DMS 273 (cell line): Measurements from ENCODE around the gene SLC16A1.
"Not testable (repeated sequence)": the region's sequence is repeated elsewhere in the genome, so short reads cannot be mapped to it uniquely, and the experiment has no call there.

ENCODE experiments used
- DNase-seq: peaks from one replicate; lab custom pipeline; 2025; ENCODE audit not compliant: unreplicated experiment; lab: John Stamatoyannopoulos, UW

Gene SLC16A1, protein sequence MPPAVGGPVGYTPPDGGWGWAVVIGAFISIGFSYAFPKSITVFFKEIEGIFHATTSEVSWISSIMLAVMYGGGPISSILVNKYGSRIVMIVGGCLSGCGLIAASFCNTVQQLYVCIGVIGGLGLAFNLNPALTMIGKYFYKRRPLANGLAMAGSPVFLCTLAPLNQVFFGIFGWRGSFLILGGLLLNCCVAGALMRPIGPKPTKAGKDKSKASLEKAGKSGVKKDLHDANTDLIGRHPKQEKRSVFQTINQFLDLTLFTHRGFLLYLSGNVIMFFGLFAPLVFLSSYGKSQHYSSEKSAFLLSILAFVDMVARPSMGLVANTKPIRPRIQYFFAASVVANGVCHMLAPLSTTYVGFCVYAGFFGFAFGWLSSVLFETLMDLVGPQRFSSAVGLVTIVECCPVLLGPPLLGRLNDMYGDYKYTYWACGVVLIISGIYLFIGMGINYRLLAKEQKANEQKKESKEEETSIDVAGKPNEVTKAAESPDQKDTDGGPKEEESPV

GRCh38 chr1:112955773-112956543 lies at the start of gene SLC16A1:
SLC16A1 (minus strand) TSS chr1:112956196; CDS start chr1:112929308, 26,888 bp downstream.
- DNase-seq: peak; percentile 98

DNA sequence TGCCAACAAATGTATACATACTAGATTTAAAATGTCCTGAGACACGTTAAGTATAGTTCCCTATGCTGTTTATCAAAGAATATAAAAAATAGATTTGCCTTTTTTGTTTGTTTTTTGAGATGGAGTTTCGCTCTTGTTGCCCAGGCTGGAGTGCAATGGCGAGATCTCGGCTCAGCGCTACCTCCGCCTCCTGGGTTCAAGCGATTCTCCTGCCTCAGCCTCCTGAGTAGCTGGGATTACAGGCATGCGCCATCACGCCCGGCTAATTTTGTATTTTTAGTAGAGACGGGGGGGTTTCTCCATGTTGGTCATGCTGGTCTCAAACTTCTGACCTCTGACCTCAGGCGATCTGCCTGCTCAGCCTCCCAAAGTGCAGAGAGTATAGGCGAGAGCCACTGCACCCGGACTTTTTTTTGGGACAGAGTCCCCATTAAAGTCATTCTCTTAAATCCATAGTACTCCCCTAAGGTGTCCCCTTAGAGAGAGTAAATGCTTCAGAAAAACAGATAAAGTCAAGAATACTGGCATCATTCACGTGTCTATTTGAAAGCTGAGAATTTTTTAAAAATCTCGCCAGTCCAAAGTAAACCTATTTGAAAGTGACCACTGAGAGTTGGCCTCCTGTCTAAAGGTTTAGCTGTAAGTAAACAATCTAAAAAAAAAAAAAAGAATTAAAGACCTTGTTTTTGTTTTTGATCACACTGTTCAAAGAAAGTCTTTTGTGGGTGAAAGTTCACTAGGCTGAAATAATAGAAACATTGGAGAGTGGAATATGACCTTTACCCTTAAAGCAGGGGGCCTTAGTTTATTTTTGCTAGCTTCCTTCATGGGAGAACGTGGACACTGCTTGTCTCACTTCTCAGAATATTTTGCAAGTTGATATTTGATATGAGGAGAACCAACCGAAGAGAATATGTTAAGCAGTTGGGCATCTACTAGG lies 48.0 kb upstream of the SLC16A1 start:
- DNase-seq: no peak

DNA sequence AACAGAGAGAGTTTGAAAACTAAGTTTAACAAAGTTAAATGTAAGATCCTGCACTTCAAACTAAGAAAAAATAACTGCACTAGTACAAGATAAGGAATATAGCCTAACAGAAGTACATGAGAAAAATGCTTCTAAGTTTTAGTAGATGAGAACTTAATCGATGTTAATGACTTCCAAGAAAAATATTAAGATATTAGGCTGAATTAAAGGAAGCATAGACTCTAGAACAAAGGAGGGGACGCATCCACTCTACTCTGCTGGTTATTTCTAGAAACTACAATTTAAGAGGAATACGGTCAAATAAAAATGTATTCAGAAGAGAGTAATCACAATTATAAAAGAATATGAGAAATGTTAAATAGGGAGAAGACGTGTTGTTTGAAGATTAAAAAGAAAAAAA lies 46.3 kb upstream of the SLC16A1 start:
- no peak for DNase-seq

DNA sequence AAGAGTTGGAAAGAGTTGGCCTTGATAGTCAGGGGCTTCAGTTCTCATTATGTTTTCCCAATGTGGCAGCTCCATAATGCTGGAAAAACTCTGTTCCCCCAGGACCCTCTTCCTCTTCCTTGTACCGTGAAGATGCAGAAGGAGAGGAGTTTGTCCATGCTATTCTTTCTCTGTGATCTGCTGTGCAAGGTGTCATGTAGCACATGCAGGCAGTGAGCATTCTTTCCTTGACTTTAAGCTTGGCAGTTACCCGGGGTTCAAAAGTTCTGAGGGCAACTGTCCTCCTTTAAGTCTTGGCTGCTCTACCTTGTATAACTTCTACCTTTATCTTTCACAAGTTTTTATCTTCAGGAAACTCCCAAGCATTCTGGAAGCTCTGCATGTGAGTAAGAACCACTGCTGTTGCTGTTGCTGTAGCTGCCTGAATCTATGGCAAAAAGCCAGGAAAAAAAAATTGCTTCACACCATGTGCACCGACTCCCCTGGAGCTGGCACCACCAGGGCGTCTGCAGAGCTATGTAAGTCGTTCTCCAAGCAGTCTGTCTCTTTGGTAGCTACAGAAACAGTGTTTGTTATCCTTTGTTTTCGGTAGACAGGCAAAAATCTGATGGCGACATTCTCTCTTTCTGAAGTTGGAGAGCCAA lies 42.7 kb upstream of the SLC16A1 start:
- peak; percentile 80 for DNase-seq

GRCh38 chr1:112997781-112998180 lies 41.8 kb upstream of the SLC16A1 start:
- no peak for DNase-seq

- DNase-seq: no peak
Measured at GRCh38 chr1:112995890-112996289, 39.9 kb upstream of the SLC16A1 start.

GRCh38 chr1:112995021-112995420 lies 39.0 kb upstream of the SLC16A1 start:
- not testable (repeated sequence) for DNase-seq

DNA sequence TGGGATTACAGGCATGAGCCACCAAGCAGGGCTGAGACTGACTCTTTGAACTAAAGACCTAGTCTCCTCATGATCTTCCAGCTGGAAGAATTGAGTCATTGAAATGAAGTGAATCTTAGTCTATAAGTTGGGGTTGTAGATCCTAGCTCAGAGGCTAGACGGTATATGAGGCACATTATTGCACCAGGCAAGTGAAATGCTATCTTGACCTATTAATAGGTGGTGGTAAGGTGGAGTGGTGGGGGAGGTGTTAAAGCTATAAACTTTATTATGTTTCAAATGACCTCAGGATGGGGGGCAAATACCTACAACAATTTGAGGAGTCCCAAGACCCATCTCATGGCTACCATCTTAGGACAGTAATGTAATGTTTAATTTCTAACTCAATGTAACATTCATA lies 36.8 kb upstream of the SLC16A1 start:
- no peak for DNase-seq

DNA sequence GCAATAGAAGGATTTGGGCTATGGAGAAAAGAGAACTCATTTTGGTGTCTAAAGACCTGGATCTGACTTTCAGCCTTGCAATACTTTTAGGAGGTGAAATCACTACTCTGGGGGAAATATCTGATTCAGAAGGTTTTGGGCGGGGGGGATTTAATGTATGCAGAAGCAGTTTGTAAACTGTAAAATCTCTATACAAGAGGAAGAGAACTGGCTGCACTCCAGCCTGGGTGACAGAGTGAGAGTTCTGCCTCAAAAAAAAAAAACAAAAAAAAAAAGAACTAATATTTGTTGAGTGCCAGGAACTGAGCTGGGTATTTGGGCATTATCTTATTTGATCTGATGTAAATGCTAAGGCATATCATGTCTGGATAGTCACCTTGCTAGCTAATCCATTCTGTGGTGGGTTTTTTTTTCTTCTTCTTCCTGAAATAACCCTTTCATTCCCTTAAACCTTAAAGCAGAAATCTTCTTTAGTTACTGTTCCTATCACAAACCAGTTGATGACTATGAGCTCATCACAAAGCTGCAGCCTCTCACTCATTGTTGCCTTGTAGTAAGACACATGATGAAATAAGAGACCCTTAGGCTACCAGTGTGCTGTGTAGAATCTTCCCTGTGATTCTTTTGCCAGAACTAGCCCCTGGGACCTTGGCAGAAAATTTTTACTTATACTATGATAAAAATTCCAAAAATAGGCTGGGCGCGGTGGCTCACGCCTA lies 35.6 kb upstream of the SLC16A1 start:
- DNase-seq: no peak

GRCh38 chr1:112990271-112990670 lies 34.3 kb upstream of the SLC16A1 start:
- no peak for DNase-seq

DNA sequence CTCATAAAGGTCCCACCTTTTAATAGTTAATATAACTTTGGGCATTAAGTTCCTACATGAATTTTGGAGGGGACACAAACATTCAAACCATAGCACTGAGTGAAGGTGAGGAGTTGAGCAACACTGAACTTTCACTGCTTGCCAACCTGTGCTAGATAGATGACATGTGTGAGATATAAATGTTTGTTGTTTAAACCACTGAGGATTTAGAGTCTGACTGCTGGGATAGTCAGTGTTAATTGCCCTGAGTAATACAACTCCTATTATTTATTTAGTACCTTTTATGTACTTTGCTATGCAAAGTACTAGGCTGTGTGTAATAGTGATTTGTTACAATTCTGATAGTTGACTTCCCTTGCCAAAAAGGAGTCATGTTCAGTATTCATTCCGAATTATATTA lies 32.4 kb upstream of the SLC16A1 start:
- DNase-seq: no peak

GRCh38 chr1:112985123-112985522 lies 29.1 kb upstream of the SLC16A1 start:
- DNase-seq: no peak

DNA sequence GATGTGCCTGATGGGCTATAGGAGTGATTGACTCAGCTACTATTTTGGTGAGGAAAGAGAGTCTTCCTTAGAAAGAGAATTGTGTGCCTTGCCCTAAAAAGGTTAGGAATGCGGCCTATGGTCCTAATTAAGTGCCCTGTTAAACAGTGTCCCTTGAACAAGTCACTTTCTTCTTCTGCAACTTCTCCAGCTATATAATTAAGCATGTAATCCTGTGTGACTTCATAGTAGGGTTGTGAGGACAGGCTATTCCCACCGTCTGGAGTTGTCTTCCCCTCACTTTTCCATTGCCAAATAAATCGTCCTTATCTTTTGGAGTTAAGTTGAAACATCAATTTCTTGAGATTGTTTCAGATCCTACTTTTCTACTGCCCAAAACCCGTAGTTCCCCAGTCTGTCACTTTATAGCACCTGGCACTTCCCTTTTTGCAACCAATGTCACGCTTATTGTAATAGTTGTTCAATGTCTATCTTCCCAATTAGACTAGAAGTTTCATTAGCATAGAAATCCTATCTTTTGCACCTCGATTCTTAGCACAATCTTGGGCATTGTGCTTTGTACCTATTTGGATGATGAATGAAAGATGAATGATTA lies 27.6 kb upstream of the SLC16A1 start:
- no peak for DNase-seq

GRCh38 chr1:112982853-112983536 lies 27.0 kb upstream of the SLC16A1 start:
- DNase-seq: no peak

GRCh38 chr1:112982328-112982727 lies 26.3 kb upstream of the SLC16A1 start:
- DNase-seq: no peak

DNA sequence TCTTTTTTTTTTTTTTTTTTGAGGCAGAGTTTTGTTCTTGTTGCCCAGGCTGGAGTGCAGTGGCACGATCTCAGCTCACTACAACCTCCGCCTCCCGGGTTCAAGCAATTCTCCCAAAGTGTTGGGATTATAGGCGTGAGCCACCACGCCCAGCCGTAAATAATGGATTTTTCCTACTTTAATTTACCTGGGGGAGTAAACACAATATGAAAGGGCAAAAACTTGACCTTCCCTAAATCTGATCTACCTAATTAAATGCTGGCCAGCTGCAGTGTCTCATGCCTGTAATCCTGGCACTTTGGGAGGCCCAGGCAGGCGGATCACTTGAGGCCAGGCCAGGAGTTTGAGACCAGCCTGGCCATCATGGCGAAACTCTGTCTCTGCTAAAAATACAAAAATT lies 25.8 kb upstream of the SLC16A1 start:
- not testable (repeated sequence) for DNase-seq

DNA sequence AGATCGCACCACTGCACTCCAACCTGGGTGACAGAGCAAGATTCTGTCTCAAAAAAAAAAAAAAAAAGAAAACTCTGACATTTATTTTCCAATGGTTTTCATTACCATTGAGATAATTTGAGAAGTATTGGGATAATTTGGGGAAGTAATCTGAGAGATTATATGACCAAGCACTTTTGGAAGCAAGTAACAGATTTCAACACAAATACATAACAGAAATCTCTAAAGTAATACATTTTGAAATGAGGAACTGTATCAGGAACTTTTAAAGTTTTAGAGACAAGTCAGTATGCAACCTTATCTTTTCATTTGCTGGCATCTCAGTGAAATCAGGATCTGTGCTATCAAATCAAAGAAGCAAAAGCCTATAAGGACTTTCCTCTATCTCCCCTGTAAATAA lies 25.4 kb upstream of the SLC16A1 start:
- DNase-seq: no peak

- DNase-seq: no peak
Measured at GRCh38 chr1:112975336-112975735, 19.3 kb upstream of the SLC16A1 start.

DNA sequence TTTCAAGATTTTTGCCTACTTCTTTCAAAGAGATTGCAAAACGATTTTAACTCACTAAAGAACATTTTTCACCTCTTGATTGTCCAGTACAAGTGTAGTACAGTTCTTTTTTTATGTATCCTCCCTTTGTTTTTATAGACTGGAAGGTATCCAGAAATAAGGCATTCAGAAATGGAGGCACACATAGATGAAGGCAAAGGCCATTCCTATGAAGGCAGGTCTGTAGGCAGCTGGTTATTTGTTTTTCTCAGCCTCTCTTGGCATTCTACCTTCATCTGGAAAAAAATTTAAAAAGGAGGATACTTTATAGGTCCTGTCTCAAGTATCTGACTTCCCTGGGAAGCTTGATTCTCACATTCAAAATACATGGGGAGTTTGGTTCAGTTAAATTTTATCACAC lies 18.6 kb upstream of the SLC16A1 start:
- no peak for DNase-seq
